Endothelial cell of umbilical vein (primary cell): ENCODE results near the gene ELAC2. TPM values are rescaled to one million over a fixed set of nuclear protein-coding genes. Genes with fewer than 3 reads are reported as not detected.

Experiments used
- BruUV-seq: library from RNA; stranded (reverse); fragments of 400-500 nt; replicated peaks from 2 replicates; lab custom pipeline; 2021; lab: Mats Ljungman, UMichigan
- CTCF ChIA-PET: fragments of 300-600, 350-600 bp; sonication (Branson Sonifier 250); formaldehyde crosslinking; loops from one replicate; lab custom pipeline; 2021; ENCODE audit warnings: antibody characterized with exemption, inconsistent platforms; lab: Charles Lee
- POLR2A ChIA-PET: fragments of 300-600, 350-600 bp; sonication (Branson Sonifier 250); formaldehyde crosslinking; loops from one replicate; lab custom pipeline; 2021; ENCODE audit warnings: antibody characterized with exemption, inconsistent platforms; lab: Charles Lee
- DNase-seq: peaks from one replicate; pipeline ENCODE4 v3.0.0-alpha.2; 2011; ENCODE audit warnings: low read depth, low spot score
- FAIRE-seq: peaks from 2 replicates; lab custom pipeline; 2011; peaks lifted over from hg19 to GRCh38; lab: Jason Lieb, UNC
- H2AFZ ChIP-seq: 2 replicates; pipeline ENCODE4 v1.6.0; 2012; ENCODE audit warnings: low read depth, low read length, control low read depth, inconsistent platforms
- H3K27ac ChIP-seq: 2 replicates; pipeline ENCODE4 v1.5.1; 2011; ENCODE audit warnings: low read depth, mild to moderate bottlenecking, control low read depth, low read length, moderate library complexity; ENCODE audit not compliant: insufficient read depth
- H3K27me3 ChIP-seq, 2 experiments: 2 replicates each; pipeline versions ENCODE4 v1.6.0 to v1.6.1; 2011; ENCODE audit warnings: low read length in 2 of 2, mixed read lengths in 1 of 2; ENCODE audit not compliant: control insufficient read depth in 2 of 2, insufficient read depth in 2 of 2
- H3K36me3 ChIP-seq, 2 experiments: 2 replicates in 1 of 2; 3 replicates in 1 of 2; pipeline ENCODE4 v1.5.1; 2011; ENCODE audit warnings: low read length in 2 of 2, mild to moderate bottlenecking in 1 of 2, moderate library complexity in 1 of 2; ENCODE audit not compliant: control insufficient read depth in 2 of 2, insufficient read depth in 2 of 2; ENCODE audit errors: extremely low read depth in 1 of 2
- H3K4me1 ChIP-seq: 3 replicates; pipeline ENCODE4 v1.5.1; 2011; ENCODE audit warnings: mild to moderate bottlenecking, low read length; ENCODE audit not compliant: control insufficient read depth, insufficient read depth; ENCODE audit errors: extremely low read depth
- H3K4me2 ChIP-seq: 2 replicates; pipeline ENCODE4 v1.6.1; 2011; ENCODE audit warnings: low read length, control low read depth, mixed read lengths; ENCODE audit not compliant: insufficient read depth
- H3K4me3 ChIP-seq, 3 experiments: fragments of 200-600 bp in 1 of 3; sonication (generic), shearing (Covaris generic) in 1 of 3; replicated peaks in 1 of 3; 2 replicates each; pipeline ENCODE4 v1.5.1; 2011 to 2016; ENCODE audit warnings: control low read depth in 3 of 3, low read length in 3 of 3, mild to moderate bottlenecking in 2 of 3, inconsistent platforms in 1 of 3, low read depth in 1 of 3, moderate library complexity in 1 of 3; ENCODE audit not compliant: insufficient read depth in 1 of 3
- H3K79me2 ChIP-seq: 2 replicates; pipeline ENCODE4 v1.6.0; 2012; ENCODE audit warnings: low read length, inconsistent platforms; ENCODE audit not compliant: control insufficient read depth, insufficient read depth
- H3K9ac ChIP-seq: replicated peaks from 2 replicates; pipeline ENCODE3; 2011; ENCODE audit warnings: low read length, control low read depth; ENCODE audit not compliant: insufficient read depth; ENCODE audit errors: extremely low read depth
- H3K9me1 ChIP-seq: replicated peaks from 3 replicates; pipeline ENCODE4 v1.6.0; 2011; ENCODE audit warnings: mild to moderate bottlenecking, low read length; ENCODE audit not compliant: control insufficient read depth, insufficient read depth; ENCODE audit errors: extremely low read depth
- H3K9me3 ChIP-seq: replicated peaks from 2 replicates; pipeline ENCODE4 v1.5.1; 2012; ENCODE audit warnings: low read length, inconsistent platforms; ENCODE audit not compliant: control insufficient read depth, insufficient read depth
- H4K20me1 ChIP-seq: replicated peaks from 2 replicates; pipeline ENCODE3; 2011; ENCODE audit warnings: mild to moderate bottlenecking, low read length; ENCODE audit not compliant: control insufficient read depth, insufficient read depth; ENCODE audit errors: extremely low read depth
- CTCF ChIP-seq, 2 donors: IDR thresholded peaks; 1 replicate in 1 of 2; 2 replicates in 1 of 2; pipeline ENCODE4 v1.5.1; 2011; ENCODE audit warnings: low read length in 2 of 2, mild to moderate bottlenecking in 2 of 2, moderate library complexity in 2 of 2, control low read depth in 1 of 2, inconsistent platforms in 1 of 2, low read depth in 1 of 2; ENCODE audit not compliant: insufficient read depth in 1 of 2; ENCODE audit errors: extremely low read depth in 1 of 2
- EZH2 ChIP-seq: IDR thresholded peaks from 2 replicates; pipeline ENCODE4 v1.6.1; 2012; ENCODE audit warnings: borderline replicate concordance, low read depth, mild to moderate bottlenecking, moderate library complexity, low read length, inconsistent platforms; ENCODE audit not compliant: severe bottlenecking
- FOS ChIP-seq: IDR thresholded peaks from 2 replicates; pipeline ENCODE4 v1.6.1; 2011; ENCODE audit warnings: mild to moderate bottlenecking, low read length, moderate library complexity, borderline replicate concordance; ENCODE audit not compliant: insufficient read depth
- MAX ChIP-seq: IDR thresholded peaks from 2 replicates; pipeline ENCODE4 v1.6.1; 2011; ENCODE audit not compliant: insufficient read depth, insufficient read length
- MYC ChIP-seq: IDR thresholded peaks from one replicate; pipeline ENCODE4 v1.6.1; 2011; ENCODE audit warnings: mild to moderate bottlenecking, low read depth, low read length
- POLR2AphosphoS5 ChIP-seq: IDR thresholded peaks from 2 replicates; pipeline ENCODE4 v1.6.1; 2012; ENCODE audit warnings: low read depth, mild to moderate bottlenecking, control low read depth, low read length, moderate library complexity; ENCODE audit not compliant: insufficient read depth
- dilution Hi-C: fragments of 300-500 bp; cut with MboI; formaldehyde crosslinking; loops from one replicate; pipeline ENCODE4 v1.15.0; 2019; ENCODE audit warnings: low sequenced_read_pairs; ENCODE audit not compliant: extremely low pct_ligation_motif_present
- intact Hi-C: fragments of 100-400 bp; cut with micrococcal nuclease; formaldehyde crosslinking; loops from one replicate; pipeline ENCODE4 v1.10.0; 2022
- polyA plus RNA-seq, 4 experiments: library from polyadenylated mRNA; depleted of rRNA in 3 of 4; stranded (reverse) in 3 of 4; unstranded in 1 of 4; fragments of >200 nt; gene quantifications; 2 replicates each; pipeline versions ENCODE4 v1.2.1 to v1.2.3, GENCODE V29; 2011 to 2012; ENCODE audit warnings: missing spikeins in 1 of 4
- total RNA-seq: library from RNA; stranded (reverse); gene quantifications from 2 replicates; pipeline ENCODE4 v1.2.3, GENCODE V29; 2021

Gene ELAC2
- total and polyA plus RNA-seq, 2 donors (not counting 3 experiments of a cell fraction or from before 2014, with no cell fraction given), result 64.8 to 75.9 TPM

- no peak for TF ChIP-seq MYC
- TF ChIP-seq CTCF (IDR thresholded peaks at IDR 0.05; ENCODE audit: extremely low read depth in 1 of 2, insufficient read depth in 1 of 2, low read depth in 1 of 2, low read length in 2 of 2), result no peak
- TF ChIP-seq FOS, result no peak
- TF ChIP-seq MAX, result no peak
- TF ChIP-seq EZH2, result no peak
- no peak for TF ChIP-seq POLR2AphosphoS5
- no peaks in the 10 kb centered on the region for H3K27me3 ChIP-seq
- no peaks in the 10 kb centered on the region for H3K9me3 ChIP-seq
- no peaks in the 10 kb centered on the region for H3K36me3 ChIP-seq
- no peaks in the 10 kb centered on the region for H3K79me2 ChIP-seq
- no TSS peak for BruUV-seq
- H3K9ac ChIP-seq, result no peak overlapping the region
- CTCF ChIA-PET, result no interaction called here
- no peaks in the 10 kb centered on the region for H3K9me1 ChIP-seq
- dilution Hi-C loops (loop anchor here (25.0 kb wide), 1 partner anchor 93 kb away; no protein-coding TSS in a partner anchor), intact Hi-C loops (loop anchor here (5.0 kb wide), 1 partner anchor 588 kb away; no protein-coding TSS in a partner anchor)
- no peaks in the 10 kb centered on the region for H4K20me1 ChIP-seq
- no peak overlapping the region for H3K4me3 ChIP-seq
- no peak overlapping the region for H2AFZ ChIP-seq
- DNase-seq (no peak), FAIRE-seq (no peak)
- no peak overlapping the region for H3K4me2 ChIP-seq
- no peak overlapping the region for H3K27ac ChIP-seq
- H3K4me1 ChIP-seq, result no peaks in the 10 kb centered on the region
- POLR2A ChIA-PET, result no interaction called here
Measured at GRCh38 chr17:12955521-12955920, 62.3 kb downstream of the ELAC2 start.
